Measurements from ENCODE around the gene SLC8A2.
A peak's percentile ranks its signal among the peaks of the same experiment; 100 is the strongest.
"Not testable (repeated sequence)": the region's sequence is repeated elsewhere in the genome, so short reads cannot be mapped to it uniquely, and the experiment has no call there.

SLC8A2 gene

GRCh38 chr19:47487551-47488515, 16.1 kb upstream of the SLC8A2 start:
- DNase-seq (ENCODE audit: low read depth in 2 of 2), result no peak

GRCh38 chr19:47486900-47487299, 15.2 kb upstream of the SLC8A2 start:
- DNase-seq (ENCODE audit: low read depth in 2 of 2), result no peak

- not testable (repeated sequence) for DNase-seq (ENCODE audit: low read depth in 2 of 2)
These were observed 14.5 kb upstream of the SLC8A2 start for GRCh38 chr19:47486220-47486619.

GRCh38 chr19:47485210-47485609, 13.5 kb upstream of the SLC8A2 start:
- DNase-seq (ENCODE audit: low read depth in 2 of 2), result no peak

GRCh38 chr19:47483800-47484690, 12.4 kb upstream of the SLC8A2 start, which contains the start of gene KPTN:
TSS of gene KPTN (minus strand) at chr19:47484219. CDS start at chr19:47484160, 59 bp downstream.
- DNase-seq (ENCODE audit: low read depth in 2 of 2), result peak; percentile 79 to 83

GRCh38 chr19:47483200-47483599, 11.5 kb upstream of the SLC8A2 start:
- DNase-seq (ENCODE audit: low read depth in 2 of 2), result no peak

- DNase-seq (ENCODE audit: low read depth in 2 of 2), result no peak
These were observed 9.9 kb upstream of the SLC8A2 start for GRCh38 chr19:47481460-47482052.

GRCh38 chr19:47480658-47481057, 9.0 kb upstream of the SLC8A2 start:
- DNase-seq (ENCODE audit: low read depth in 2 of 2), result no peak

- no peak for DNase-seq (ENCODE audit: low read depth in 2 of 2)
These were observed 8.2 kb upstream of the SLC8A2 start for GRCh38 chr19:47479701-47480503.

- DNase-seq (ENCODE audit: low read depth in 2 of 2), result no peak
These were observed 4.8 kb upstream of the SLC8A2 start for GRCh38 chr19:47476438-47476972.

GRCh38 chr19:47475465-47475864, 3.8 kb upstream of the SLC8A2 start:
- no peak for DNase-seq (ENCODE audit: low read depth in 2 of 2)

GRCh38 chr19:47473336-47473735, 1.6 kb upstream of the SLC8A2 start:
- no peak for DNase-seq (ENCODE audit: low read depth in 2 of 2)

GRCh38 chr19:47471381-47471732, 336 bp downstream of the SLC8A2 start:
- no peak for DNase-seq (ENCODE audit: low read depth in 2 of 2)

- no peak for DNase-seq (ENCODE audit: low read depth in 2 of 2)
These were observed 1.1 kb downstream of the SLC8A2 start for GRCh38 chr19:47470447-47471195.

GRCh38 chr19:47469719-47470118, 2.0 kb downstream of the SLC8A2 start:
- DNase-seq (ENCODE audit: low read depth in 2 of 2), result no peak

- no peak for DNase-seq (ENCODE audit: low read depth in 2 of 2)
These were observed 2.4 kb downstream of the SLC8A2 start for GRCh38 chr19:47469363-47469700.

GRCh38 chr19:47467914-47468313, 3.8 kb downstream of the SLC8A2 start:
- DNase-seq (ENCODE audit: low read depth in 2 of 2), result no peak

GRCh38 chr19:47465957-47466356, 5.7 kb downstream of the SLC8A2 start:
- DNase-seq (ENCODE audit: low read depth in 2 of 2), result no peak

- DNase-seq (ENCODE audit: low read depth in 2 of 2), result no peak
These were observed 6.8 kb downstream of the SLC8A2 start for GRCh38 chr19:47464675-47465419.

GRCh38 chr19:47461876-47462275, 9.8 kb downstream of the SLC8A2 start:
- no peak for DNase-seq (ENCODE audit: low read depth in 2 of 2)

Data from stimulated activated CD4-positive, alpha-beta T cell treated with anti-CD3 and anti-CD28 coated beads, Interleukin-1b, Interleukin-23, amount 100 ng/mL, for 4 hours (primary cell).